PC-9 (cell line): Measurements from ENCODE around the gene NUDT3. TPM values are rescaled to one million over a fixed set of nuclear protein-coding genes. Genes with fewer than 3 reads are reported as not detected.

Experiments
- BruUV-seq: library from RNA; stranded (reverse); fragments of 400-500 nt; replicated peaks from 2 replicates; lab custom pipeline; 2021; lab: Mats Ljungman, UMichigan
- CTCF ChIA-PET: fragments of 300-600 bp; sonication (Branson Sonifier 250); formaldehyde crosslinking; loops from one replicate; lab custom pipeline; 2022; ENCODE audit warnings: antibody characterized with exemption; lab: Charles Lee
- POLR2A ChIA-PET: fragments of 300-600 bp; sonication (Branson Sonifier 250); formaldehyde crosslinking; loops from one replicate; lab custom pipeline; 2022; ENCODE audit warnings: antibody characterized with exemption; ENCODE audit not compliant: unreplicated experiment; lab: Charles Lee
- DNase-seq, 2 experiments: peaks; one replicate each; pipeline versions ENCODE4 v3.0.0 to v3.0.0-alpha.2; 2015 to 2022; ENCODE audit warnings: mixed read lengths in 1 of 2
- H2AFZ ChIP-seq: fragments of 200-600 bp; sonication (generic); 2 replicates; pipeline ENCODE4 v1.8.1; 2017; ENCODE audit warnings: antibody characterized with exemption
- H3F3A ChIP-seq: fragments of 200-600 bp; sonication (generic); 2 replicates; pipeline ENCODE4 v1.8.1; 2017; ENCODE audit warnings: antibody characterized with exemption, mild to moderate bottlenecking, low read depth; ENCODE audit not compliant: insufficient read depth
- H3K27ac ChIP-seq: fragments of 200-600 bp; sonication (generic); 2 replicates; pipeline ENCODE4 v1.6.1; 2016; ENCODE audit warnings: mixed run types
- H3K27me3 ChIP-seq: fragments of 200-600 bp; sonication (generic); 2 replicates; pipeline ENCODE4 v1.6.1; 2016; ENCODE audit warnings: low read depth, mixed run types; ENCODE audit not compliant: insufficient read depth
- H3K36me3 ChIP-seq: fragments of 200-600 bp; sonication (generic); 2 replicates; pipeline ENCODE4 v1.6.1; 2016; ENCODE audit warnings: low read depth, mixed run types
- H3K4me1 ChIP-seq: fragments of 200-600 bp; sonication (generic); replicated peaks from 2 replicates; pipeline ENCODE4 v1.6.1; 2016; ENCODE audit warnings: mixed run types; ENCODE audit not compliant: insufficient read depth
- H3K4me2 ChIP-seq: fragments of 200-600 bp; sonication (generic); 2 replicates; pipeline ENCODE4 v1.6.1; 2017; ENCODE audit warnings: mixed run types
- H3K4me3 ChIP-seq: fragments of 200-600 bp; sonication (generic); 2 replicates; pipeline ENCODE4 v1.6.1; 2016; ENCODE audit warnings: mixed run types
- H3K79me2 ChIP-seq: fragments of 200-600 bp; sonication (generic); 2 replicates; pipeline ENCODE4 v1.6.1; 2017; ENCODE audit warnings: low read depth, mixed run types
- H3K9me2 ChIP-seq: fragments of 200-600 bp; sonication (generic); 2 replicates; pipeline ENCODE4 v1.8.1; 2017; ENCODE audit warnings: mild to moderate bottlenecking; ENCODE audit not compliant: insufficient read depth
- H3K9me3 ChIP-seq: fragments of 200-600 bp; sonication (generic); 2 replicates; pipeline ENCODE4 v1.8.1; 2016; ENCODE audit warnings: low read depth; ENCODE audit not compliant: insufficient read depth
- H4K20me1 ChIP-seq: fragments of 200-600 bp; sonication (generic); 2 replicates; pipeline ENCODE4 v1.8.1; 2017; ENCODE audit not compliant: insufficient read depth
- EZH2 ChIP-seq: fragments of 200-600 bp; sonication (generic); IDR thresholded peaks from 2 replicates; pipeline ENCODE4 v1.8.0; 2017; ENCODE audit warnings: antibody characterized with exemption, low read depth
- intact Hi-C: fragments of 100-400 bp; cut with micrococcal nuclease; formaldehyde crosslinking; loops from one replicate; pipeline ENCODE4 v1.10.0; 2022; ENCODE audit not compliant: unreplicated experiment
- total RNA-seq: library from RNA; stranded (reverse); gene quantifications from 2 replicates; pipeline ENCODE4 v1.2.3, GENCODE V29; 2021
- TF ChIP-seq, protein P1 (sequence below): fragments of 200-600 bp; sonication (generic); conservative IDR thresholded peaks from 2 replicates; pipeline ENCODE4 v1.6.1; 2017; ENCODE audit warnings: mixed run types, antibody characterized with exemption, mild to moderate bottlenecking, moderate library complexity

The NUDT3 gene
- total RNA-seq, 1 experiment from 2014 or later = 19.1 TPM

DNA sequence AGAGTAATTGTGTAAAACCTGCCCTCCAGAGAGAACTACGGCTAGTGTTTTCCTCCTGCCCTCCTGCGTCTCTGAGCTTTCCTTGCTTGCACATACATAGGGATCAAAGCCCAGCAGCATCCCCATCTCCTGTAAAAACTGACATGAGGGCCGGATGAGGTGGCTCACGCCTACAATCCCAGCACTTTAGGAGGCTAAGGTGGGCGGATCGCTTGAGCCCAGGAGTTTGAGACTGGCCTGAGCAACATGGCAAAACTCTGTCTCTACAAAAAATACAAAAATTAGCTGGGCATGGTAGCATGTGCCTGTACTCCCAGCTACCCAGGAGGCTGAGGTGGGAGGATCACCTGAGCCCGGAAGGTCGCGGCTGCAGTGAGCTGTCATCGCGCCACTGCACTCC lies 103.3 kb downstream of the NUDT3 start:
- no TSS peak for BruUV-seq
- POLR2A ChIA-PET = no interaction called here

DNA sequence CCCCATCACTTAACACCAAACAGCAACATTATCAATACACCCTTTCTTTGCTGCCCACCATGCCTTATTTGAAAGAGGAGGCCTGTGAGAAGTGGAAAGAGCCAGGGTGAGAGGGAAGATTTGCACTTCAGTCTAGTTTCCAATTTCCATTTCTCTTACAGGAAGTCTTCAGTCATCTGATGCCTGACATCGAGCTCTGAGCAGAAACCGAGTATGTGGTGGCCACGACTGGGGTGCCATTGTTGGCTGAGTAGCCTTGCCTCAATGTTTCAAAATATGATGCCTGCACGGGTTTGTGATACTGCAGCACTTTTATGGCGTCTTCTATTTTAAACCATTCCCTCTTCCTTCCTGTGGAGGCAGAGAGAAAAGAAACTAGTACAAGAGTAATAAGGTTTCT lies 103.9 kb downstream of the NUDT3 start:
- Histone ChIP-seq H3K4me1 (no peaks in the 10 kb centered on the region), H3K9me2 (no peaks in the 10 kb centered on the region), H3K4me2 (no peak overlapping the region), H3K79me2 (no peaks in the 10 kb centered on the region; the same call in 1 of the 2 replicates), H3F3A (peaks cover 11% of the 10 kb centered on the region), H3K27ac (no peak overlapping the region), H3K27me3 (no peaks in the 10 kb centered on the region), H3K4me3 (no peak overlapping the region), H3K36me3 (peaks cover 10% of the 10 kb centered on the region), H2AFZ (no peak overlapping the region), H4K20me1 (no peaks in the 10 kb centered on the region), H3K9me3 (no peaks in the 10 kb centered on the region)
- TF ChIP-seq, protein P1, sequence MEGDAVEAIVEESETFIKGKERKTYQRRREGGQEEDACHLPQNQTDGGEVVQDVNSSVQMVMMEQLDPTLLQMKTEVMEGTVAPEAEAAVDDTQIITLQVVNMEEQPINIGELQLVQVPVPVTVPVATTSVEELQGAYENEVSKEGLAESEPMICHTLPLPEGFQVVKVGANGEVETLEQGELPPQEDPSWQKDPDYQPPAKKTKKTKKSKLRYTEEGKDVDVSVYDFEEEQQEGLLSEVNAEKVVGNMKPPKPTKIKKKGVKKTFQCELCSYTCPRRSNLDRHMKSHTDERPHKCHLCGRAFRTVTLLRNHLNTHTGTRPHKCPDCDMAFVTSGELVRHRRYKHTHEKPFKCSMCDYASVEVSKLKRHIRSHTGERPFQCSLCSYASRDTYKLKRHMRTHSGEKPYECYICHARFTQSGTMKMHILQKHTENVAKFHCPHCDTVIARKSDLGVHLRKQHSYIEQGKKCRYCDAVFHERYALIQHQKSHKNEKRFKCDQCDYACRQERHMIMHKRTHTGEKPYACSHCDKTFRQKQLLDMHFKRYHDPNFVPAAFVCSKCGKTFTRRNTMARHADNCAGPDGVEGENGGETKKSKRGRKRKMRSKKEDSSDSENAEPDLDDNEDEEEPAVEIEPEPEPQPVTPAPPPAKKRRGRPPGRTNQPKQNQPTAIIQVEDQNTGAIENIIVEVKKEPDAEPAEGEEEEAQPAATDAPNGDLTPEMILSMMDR = no peak
- TF ChIP-seq EZH2 = no peak
- ChIA-PET CTCF (no interaction called here), POLR2A (no interaction called here)
- DNase-seq = no peak
- no TSS peak for BruUV-seq
- intact Hi-C loops = no loop called here

More for the DNA sequence above, 103.3 kb downstream of the NUDT3 start:
- Histone ChIP-seq H3K27ac (no peak overlapping the region), H3K27me3 (no peaks in the 10 kb centered on the region), H3K36me3 (peaks cover 10% of the 10 kb centered on the region), H2AFZ (no peak overlapping the region), H3K4me1 (no peaks in the 10 kb centered on the region), H3K4me3 (no peak overlapping the region), H4K20me1 (no peaks in the 10 kb centered on the region), H3K9me2 (no peaks in the 10 kb centered on the region), H3K9me3 (no peaks in the 10 kb centered on the region), H3K4me2 (no peak overlapping the region), H3F3A (peaks cover 11% of the 10 kb centered on the region), H3K79me2 (no peaks in the 10 kb centered on the region; the same call in 1 of the 2 replicates)
- no peak for DNase-seq
- intact Hi-C loops = no loop called here
- TF ChIP-seq, protein P1 = no peak
- TF ChIP-seq EZH2 = no peak
- CTCF ChIA-PET = no interaction called here

GRCh38 chr6:34285448-34286164 lies 106.9 kb downstream of the NUDT3 start:
- H3K4me3 ChIP-seq = no peak overlapping the region
- no peaks in the 10 kb centered on the region for H4K20me1 ChIP-seq
- H3K4me2 ChIP-seq = no peak overlapping the region
- H2AFZ ChIP-seq = no peak overlapping the region
- no peaks in the 10 kb centered on the region for H3K27me3 ChIP-seq
- H3K9me2 ChIP-seq = no peaks in the 10 kb centered on the region
- BruUV-seq = no TSS peak
- no peaks in the 10 kb centered on the region for H3K9me3 ChIP-seq
- DNase-seq = no peak
- TF ChIP-seq, protein P1 = no peak
- TF ChIP-seq EZH2 = no peak
- H3K27ac ChIP-seq = no peak overlapping the region
- intact Hi-C loops = no loop called here
- no peaks in the 10 kb centered on the region; the same call in 1 of the 2 replicates for H3K79me2 ChIP-seq
- POLR2A ChIA-PET = no interaction called here
- CTCF ChIA-PET = no interaction called here
- no peaks in the 10 kb centered on the region for H3K4me1 ChIP-seq
- H3K36me3 ChIP-seq = no peaks in the 10 kb centered on the region; the same call in none of the 2 replicates
- peaks cover 5% of the 10 kb centered on the region; the same call in 1 of the 2 replicates for H3F3A ChIP-seq
